IMR-90 (cell line): ENCODE data around the gene ZMYM2. TPM values are rescaled to one million over a fixed set of nuclear protein-coding genes. Genes with fewer than 3 reads are reported as not detected.

Experiments used
- ATAC-seq: fragments of 200-7000 bp; cut with Tn5 transposase; 2 replicates; pipeline ENCODE4 v1.9.1; 2020; ENCODE audit warnings: low read depth, mild to moderate bottlenecking, moderate library complexity
- BruUV-seq: library from RNA; stranded (reverse); fragments of 400-500 nt; replicated peaks from 2 replicates; lab custom pipeline; 2021; lab: Mats Ljungman, UMichigan
- CTCF ChIA-PET: fragments of 300-600 bp; formaldehyde crosslinking; extraction: SDS; loops from one replicate; lab custom pipeline; 2021; ENCODE audit warnings: antibody characterized with exemption; lab: Yijun Ruan, JAX
- POLR2A ChIA-PET: fragments of 300-600 bp; sonication (Branson Sonifier 250); formaldehyde crosslinking; loops from one replicate; lab custom pipeline; 2022; ENCODE audit warnings: antibody characterized with exemption; ENCODE audit not compliant: unreplicated experiment; lab: Charles Lee
- DNase-seq: peaks from one replicate; pipeline ENCODE4 v3.0.0; 2013
- H2AFZ ChIP-seq: replicated peaks from 2 replicates; pipeline ENCODE3; 2013; ENCODE audit warnings: low read length, mild to moderate bottlenecking; ENCODE audit not compliant: poor library complexity
- H2AK5ac ChIP-seq: 2 replicates; pipeline ENCODE4 v1.6.1; 2013; ENCODE audit warnings: low read depth, low read length, inconsistent platforms
- H2AK9ac ChIP-seq: replicated peaks from 2 replicates; pipeline ENCODE3; 2013; ENCODE audit warnings: mild to moderate bottlenecking, low read depth, low read length, moderate library complexity; ENCODE audit not compliant: poor library complexity
- H2BK120ac ChIP-seq: 2 replicates; pipeline ENCODE4 v1.6.1; 2013; ENCODE audit warnings: low read depth, low read length, inconsistent platforms
- H2BK15ac ChIP-seq: 3 replicates; pipeline ENCODE4 v1.6.1; 2013; ENCODE audit warnings: low read depth, low read length, inconsistent platforms
- H2BK20ac ChIP-seq: 2 replicates; pipeline ENCODE4 v1.6.1; 2013; ENCODE audit warnings: low read depth, mild to moderate bottlenecking, inconsistent platforms, low read length, moderate library complexity
- H2BK5ac ChIP-seq: 2 replicates; pipeline ENCODE4 v1.6.1; 2013; ENCODE audit warnings: mild to moderate bottlenecking, low read depth, low read length, inconsistent platforms; ENCODE audit not compliant: poor library complexity, severe bottlenecking
- H3K14ac ChIP-seq: replicated peaks from 2 replicates; pipeline ENCODE4 v1.6.1; 2013; ENCODE audit warnings: low read depth, low read length, inconsistent platforms
- H3K18ac ChIP-seq: 2 replicates; pipeline ENCODE4 v1.6.1; 2013; ENCODE audit warnings: low read depth, low read length, control low read depth
- H3K23ac ChIP-seq: 2 replicates; pipeline ENCODE4 v1.6.1; 2013; ENCODE audit warnings: low read depth, low read length, inconsistent platforms
- H3K27ac ChIP-seq: 2 replicates; pipeline ENCODE4 v1.5.1; 2013; ENCODE audit warnings: mild to moderate bottlenecking, control low read depth, low read length; ENCODE audit not compliant: insufficient read depth
- H3K27me3 ChIP-seq: 2 replicates; pipeline ENCODE4 v1.6.1; 2013; ENCODE audit warnings: low read length; ENCODE audit not compliant: control insufficient read depth, insufficient read depth
- H3K36me3 ChIP-seq: 2 replicates; pipeline ENCODE4 v1.6.1; 2013; ENCODE audit warnings: low read length, mixed read lengths; ENCODE audit not compliant: control insufficient read depth, insufficient read depth
- H3K4ac ChIP-seq: 2 replicates; pipeline ENCODE4 v1.6.1; 2013; ENCODE audit warnings: low read depth, low read length, inconsistent platforms
- H3K4me1 ChIP-seq: 2 replicates; pipeline ENCODE4 v1.6.1; 2013; ENCODE audit warnings: low read length, mixed read lengths; ENCODE audit not compliant: control insufficient read depth, insufficient read depth
- H3K4me2 ChIP-seq: 2 replicates; pipeline ENCODE4 v1.6.1; 2013; ENCODE audit warnings: low read depth, mild to moderate bottlenecking, control low read depth, low read length, moderate library complexity
- H3K4me3 ChIP-seq: 2 replicates; pipeline ENCODE4 v1.5.1; 2013; ENCODE audit warnings: low read depth, mild to moderate bottlenecking, control low read depth, low read length, moderate library complexity; ENCODE audit not compliant: insufficient read depth
- H3K56ac ChIP-seq: 2 replicates; pipeline ENCODE4 v1.6.1; 2013; ENCODE audit warnings: low read length, inconsistent platforms; ENCODE audit not compliant: insufficient read depth; ENCODE audit errors: extremely low read depth
- H3K79me1 ChIP-seq, 2 experiments: 2 replicates each; pipeline ENCODE4 v1.6.1; 2013; ENCODE audit warnings: low read length in 2 of 2, inconsistent platforms in 1 of 2, low read depth in 1 of 2
- H3K9ac ChIP-seq: 2 replicates; pipeline ENCODE4 v1.6.1; 2013; ENCODE audit warnings: low read depth, low read length, control low read depth
- H3K9me1 ChIP-seq: 2 replicates; pipeline ENCODE4 v1.6.1; 2013; ENCODE audit warnings: low read length, inconsistent platforms; ENCODE audit not compliant: insufficient read depth
- H3K9me3 ChIP-seq: 2 replicates; pipeline ENCODE4 v1.6.1; 2013; ENCODE audit warnings: low read length; ENCODE audit not compliant: control insufficient read depth, insufficient read depth
- H4K20me1 ChIP-seq: 2 replicates; pipeline ENCODE4 v1.6.1; 2013; ENCODE audit warnings: low read length, inconsistent platforms; ENCODE audit not compliant: insufficient read depth
- H4K5ac ChIP-seq: 2 replicates; pipeline ENCODE4 v1.6.1; 2013; ENCODE audit warnings: mild to moderate bottlenecking, low read depth, low read length, control low read depth
- H4K8ac ChIP-seq, 2 experiments: 2 replicates each; pipeline ENCODE4 v1.6.1; 2013; ENCODE audit warnings: low read depth in 2 of 2, low read length in 2 of 2, control low read depth in 1 of 2, inconsistent platforms in 1 of 2
- H4K91ac ChIP-seq: 2 replicates; pipeline ENCODE4 v1.6.1; 2013; ENCODE audit warnings: low read depth, low read length, inconsistent platforms; ENCODE audit not compliant: insufficient read depth
- MAZ ChIP-seq: IDR thresholded peaks from 2 replicates; pipeline ENCODE4 v1.6.1; 2012; ENCODE audit warnings: low read depth, mild to moderate bottlenecking, low read length, improper control_type of control experiment, moderate library complexity, borderline replicate concordance
- WGBS, 2 experiments: methylation state at CpG; one replicate each; pipeline versions ENCODE4 v1.1.5 to v1.1.7; 2013; ENCODE audit warnings: missing lambda C conversion rate in 2 of 2; ENCODE audit not compliant: insufficient read length in 1 of 2; ENCODE audit errors: extremely low coverage in 2 of 2; 5-methylcytosine and 5-hydroxymethylcytosine counted together
- dilution Hi-C: fragments of 300-500 bp; cut with HindIII; formaldehyde crosslinking; loops from one replicate; pipeline ENCODE4 v1.14.3; 2018; ENCODE audit warnings: low sequenced_read_pairs; ENCODE audit not compliant: unreplicated experiment
- in situ Hi-C: fragments of 300-500 bp; cut with MboI; formaldehyde crosslinking; loops from 3 replicates; pipeline ENCODE4 v1.14.3; 2019; ENCODE audit warnings: low sequenced_read_pairs, inconsistent platforms, mixed read lengths
- intact Hi-C: fragments of 100-400 bp; cut with micrococcal nuclease; formaldehyde crosslinking; loops from 2 replicates; pipeline ENCODE4 v1.10.0; 2022
- polyA plus RNA-seq, 3 experiments: library from polyadenylated mRNA; depleted of rRNA; stranded (reverse); fragments of >200 nt; gene quantifications; 2 replicates each; pipeline ENCODE4 v1.2.3, GENCODE V29; 2012; ENCODE audit warnings: low replicate concordance in 1 of 3
- total RNA-seq: library from RNA; depleted of rRNA; stranded (reverse); fragments of >200 nt; gene quantifications from 2 replicates; pipeline ENCODE4 v1.2.3, GENCODE V29; 2012

The ZMYM2 gene
- total and polyA plus RNA-seq, 2 of the 4 experiments (the other 2 are of a cell fraction), result 15.7 to 51.1 TPM

DNA sequence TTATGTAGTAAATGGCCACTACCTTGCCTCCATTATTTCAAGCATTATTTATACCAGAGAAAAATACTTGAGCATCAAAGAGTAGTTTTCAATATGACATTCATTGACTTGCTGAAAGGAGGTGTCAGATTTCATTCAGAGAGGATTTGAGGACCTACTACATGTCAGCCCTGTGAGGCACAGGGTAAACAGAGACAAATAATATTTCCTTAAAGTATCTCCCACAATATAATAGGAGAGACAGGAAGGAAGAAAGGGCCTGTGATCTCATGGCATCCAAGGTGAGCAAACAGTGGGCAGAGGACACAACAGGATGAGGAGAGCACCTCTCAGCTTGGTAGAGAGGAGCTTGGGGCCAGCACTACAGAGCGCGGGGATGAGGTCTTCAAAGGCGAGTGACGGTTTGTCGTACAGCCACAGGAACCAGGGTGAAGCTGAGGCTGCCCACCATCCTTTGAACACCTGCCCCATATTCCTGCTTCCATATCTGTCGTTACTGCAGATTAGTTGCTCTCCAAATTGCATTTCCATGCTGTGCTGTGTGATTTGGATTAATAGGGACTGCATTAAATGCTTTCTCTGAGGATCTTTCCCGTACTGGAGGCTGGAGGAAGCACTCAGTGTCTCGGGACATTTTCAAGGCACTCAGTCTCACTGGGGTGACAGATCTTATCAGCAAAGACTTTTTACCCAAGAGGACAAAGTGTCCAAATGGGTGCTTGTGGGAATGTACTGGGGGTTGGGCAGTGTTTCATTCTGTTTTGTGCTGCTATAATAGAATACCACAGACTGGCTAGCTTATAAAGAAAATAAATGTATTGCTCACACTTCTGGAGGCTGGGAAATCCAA is 143.2 kb downstream of the ZMYM2 start:
- Histone ChIP-seq H4K5ac (no peak overlapping the region), H3K4me2 (no peak overlapping the region; the same call in 1 of the 2 replicates), H2BK120ac (no peak overlapping the region), H3K14ac (no peak overlapping the region), H3K18ac (no peak overlapping the region), H2AK5ac (no peak overlapping the region), H3K79me1 (no peaks in the 10 kb centered on the region), H3K27ac (no peak overlapping the region), H3K23ac (no peak overlapping the region), H2AFZ (no peak overlapping the region), H4K91ac (no peak overlapping the region), H3K27me3 (peaks cover 37% of the 10 kb centered on the region), H3K9ac (no peak overlapping the region), H4K20me1 (no peaks in the 10 kb centered on the region), H2BK15ac (no peak overlapping the region), H3K36me3 (no peaks in the 10 kb centered on the region), H3K4me3 (no peak overlapping the region), H2BK5ac (no peak overlapping the region), H4K8ac (no peak overlapping the region), H3K9me1 (no peaks in the 10 kb centered on the region), H2AK9ac (no peak overlapping the region), H3K9me3 (no peaks in the 10 kb centered on the region), H2BK20ac (no peak overlapping the region), H3K4ac (no peak overlapping the region), H3K4me1 (peaks cover 2% of the 10 kb centered on the region; the same call in 1 of the 2 replicates), H3K56ac (no peak overlapping the region)
- in situ Hi-C loops (no loop called here), intact Hi-C loops (no loop called here), dilution Hi-C loops (no loop called here)
- no TSS peak for BruUV-seq
- 25% methylated on average over 2 of the region's 8 CpGs; no CpG with 5 or more reads in 1 of the 2 experiments for WGBS, 2 experiments
- TF ChIP-seq MAZ, result no peak
- ATAC-seq (0 out of 2 replicates have a peak, but pooled peaks have one; percentile 24), DNase-seq (no peak)
- ChIA-PET CTCF (interaction anchor here (0.5 kb wide), 1 partner anchor 378 kb away, joined by 4 read pairs; no protein-coding TSS in a partner anchor), POLR2A (no interaction called here)
